GM19035 (cell line): Measurements from ENCODE around the gene SYN1.
"Not testable (repeated sequence)": the region's sequence is repeated elsewhere in the genome, so short reads cannot be mapped to it uniquely, and the experiment has no call there.

Experiments
- ATAC-seq: cut with Tn5 transposase; IDR thresholded peaks from one replicate; pipeline ENCODE4 v1.9.1; 2021; ENCODE audit not compliant: unreplicated experiment

Gene SYN1

GRCh38 chrX:47603125-47603524 is 16.5 kb downstream of the SYN1 start:
- ATAC-seq, result not testable (repeated sequence)

DNA sequence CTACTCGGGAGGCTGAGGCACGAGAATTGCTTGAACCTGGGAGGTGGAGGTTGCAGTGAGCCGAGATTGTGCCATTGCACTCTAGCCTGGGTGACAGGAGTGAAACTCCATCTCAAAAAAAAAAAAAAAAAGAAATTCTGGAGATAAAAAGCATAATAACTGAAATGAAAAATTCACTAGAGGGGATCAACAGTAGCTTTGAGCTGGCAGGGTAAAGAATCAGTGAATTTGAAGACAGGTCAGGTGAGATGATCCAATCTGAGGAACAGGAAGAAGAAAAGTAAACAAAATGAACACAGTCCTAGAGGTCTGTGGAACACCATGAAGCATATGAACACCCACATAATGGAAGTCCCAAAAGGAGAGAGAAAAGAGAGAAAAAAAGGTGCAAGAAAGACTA is 22.4 kb downstream of the SYN1 start:
- ATAC-seq, result no peak

DNA sequence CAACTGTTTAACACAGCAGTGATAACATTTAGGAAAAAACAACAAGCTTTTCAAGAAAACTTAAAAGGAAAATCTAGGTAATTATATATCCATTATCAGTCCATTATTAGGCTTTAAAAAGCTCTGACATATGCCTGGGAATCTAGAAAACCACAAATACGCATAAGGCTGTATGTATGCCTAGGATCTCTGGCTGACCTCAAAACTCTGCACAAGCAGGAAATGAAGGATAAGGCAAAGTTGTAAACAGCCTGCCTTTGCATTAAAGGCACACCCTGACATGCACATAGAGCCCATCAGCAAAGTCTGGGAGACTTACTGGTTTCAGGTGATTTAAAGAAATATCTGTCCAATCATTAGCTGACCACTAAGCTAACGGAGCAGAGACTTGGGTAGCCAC is 23.4 kb downstream of the SYN1 start:
- no peak for ATAC-seq

- ATAC-seq, result no peak
These were observed 23.9 kb downstream of the SYN1 start for GRCh38 chrX:47595716-47596251.

GRCh38 chrX:47593522-47593921 is 26.1 kb downstream of the SYN1 start:
- no peak for ATAC-seq

DNA sequence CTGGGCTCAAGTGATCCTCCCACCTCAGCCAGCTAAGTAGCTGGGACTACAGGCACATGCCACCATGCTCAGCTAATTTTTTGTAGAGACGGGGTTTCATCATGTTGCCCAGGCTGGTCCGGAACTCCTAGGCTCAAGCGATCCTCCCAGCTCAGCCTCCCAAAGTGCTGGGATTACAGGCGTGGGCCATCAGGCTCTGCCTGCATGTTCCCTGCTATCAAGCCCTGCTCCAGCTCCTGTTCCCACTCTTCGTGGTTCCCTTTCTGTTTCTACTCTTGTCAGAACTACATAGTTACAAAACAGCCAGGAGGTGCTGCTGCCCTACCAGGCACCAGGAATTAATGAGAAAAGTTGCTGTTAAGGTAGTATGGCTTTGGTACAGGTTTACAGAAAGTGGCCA is 28.7 kb downstream of the SYN1 start:
- no peak for ATAC-seq

DNA sequence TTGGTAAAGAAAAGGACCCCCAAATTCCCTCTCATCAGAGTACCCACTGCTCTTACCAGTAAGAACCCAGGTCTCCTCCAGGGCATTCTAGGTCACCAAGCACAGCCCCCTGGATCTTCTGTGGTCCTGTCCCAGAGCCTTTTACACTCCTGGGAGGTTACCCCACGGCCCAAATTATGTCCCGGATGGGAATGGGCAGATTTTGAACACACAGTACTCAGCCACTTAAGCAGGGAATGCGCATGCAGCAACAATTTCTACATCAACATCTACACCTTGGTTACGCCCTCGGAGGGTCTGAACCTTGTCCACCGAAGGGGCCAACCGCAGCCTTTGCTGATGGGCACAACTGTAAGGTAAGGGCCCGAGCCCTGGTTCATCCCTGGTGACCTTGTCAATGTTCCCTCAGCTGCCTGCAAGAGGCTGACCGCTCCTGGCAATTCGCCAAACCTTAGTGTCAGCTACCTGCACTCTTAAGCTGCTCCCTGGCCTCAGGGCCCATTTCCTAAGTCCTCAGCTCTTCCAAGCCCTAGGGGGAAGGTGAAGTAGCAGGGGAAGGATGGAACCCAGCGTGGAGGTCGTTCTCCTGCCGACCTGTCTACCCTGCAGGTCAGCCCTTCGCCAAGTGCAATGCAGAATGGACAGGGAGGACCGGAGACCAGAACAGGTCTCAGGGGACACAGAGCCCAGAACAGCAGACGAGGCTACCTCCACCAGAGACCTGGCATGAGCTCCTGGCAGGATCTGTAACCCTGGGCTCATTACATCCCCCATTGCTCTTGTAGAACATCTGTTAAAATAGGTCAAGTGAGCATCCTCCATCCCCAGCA is 31.5 kb downstream of the SYN1 start:
- no peak for ATAC-seq

GRCh38 chrX:47587091-47587891 is 32.4 kb downstream of the SYN1 start:
- no peak for ATAC-seq

GRCh38 chrX:47586043-47586787 is 33.4 kb downstream of the SYN1 start:
- no peak for ATAC-seq

- ATAC-seq, result no peak
These were observed 34.4 kb downstream of the SYN1 start for GRCh38 chrX:47585273-47585672.

GRCh38 chrX:47584714-47585113 is 34.9 kb downstream of the SYN1 start:
- no peak for ATAC-seq

- no peak for ATAC-seq
These were observed 36.3 kb downstream of the SYN1 start for GRCh38 chrX:47583240-47583861.

- peak; percentile 85 for ATAC-seq
These were observed 37.7 kb downstream of the SYN1 start, which contains the start of gene TIMP1 for GRCh38 chrX:47581731-47582647. Gene TIMP1, plus strand, starts transcription at chrX:47582436. Its CDS starts 980 bp downstream, at chrX:47583416.

DNA sequence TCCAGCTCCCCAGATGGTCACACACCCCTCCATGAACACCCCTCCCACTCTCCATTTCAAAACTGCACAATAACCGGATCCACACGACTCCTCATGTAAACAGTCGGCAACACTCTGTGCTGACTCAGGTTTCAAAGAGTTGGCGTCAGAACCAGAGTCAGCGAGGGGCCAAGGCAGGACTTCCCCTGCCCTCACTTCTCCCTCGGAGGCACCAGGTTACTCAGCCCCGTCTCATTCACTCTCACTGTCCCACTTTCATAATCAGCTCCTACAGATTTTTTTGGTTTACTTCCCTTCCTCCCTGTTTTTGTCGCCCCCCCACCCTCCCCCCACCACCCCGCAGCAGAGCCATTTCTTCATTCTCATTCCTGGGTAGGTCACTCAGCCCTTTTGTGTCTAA is 40.1 kb downstream of the SYN1 start:
- no peak for ATAC-seq

GRCh38 chrX:47578692-47579091 is 41.0 kb downstream of the SYN1 start:
- no peak for ATAC-seq

GRCh38 chrX:47577901-47578300 is 41.8 kb downstream of the SYN1 start:
- no peak for ATAC-seq

- no peak for ATAC-seq
These were observed 42.2 kb downstream of the SYN1 start for GRCh38 chrX:47577424-47577823.

GRCh38 chrX:47576021-47576898 is 43.4 kb downstream of the SYN1 start:
- no peak for ATAC-seq
